DOHH2 (cell line): Measurements from ENCODE around the gene PLXNB3.
A peak's percentile ranks its signal among the peaks of the same experiment; 100 is the strongest.

Experiments used
- CTCF ChIP-seq: fragments of 200-600 bp; sonication (generic); IDR thresholded peaks from one replicate; pipeline ENCODE4 v1.5.1; 2014; ENCODE audit warnings: antibody characterized with exemption, mild to moderate bottlenecking, low read depth, low read length; ENCODE audit not compliant: poor library complexity, severe bottlenecking
- EZH2phosphoT487 ChIP-seq: fragments of 200-600 bp; sonication (generic); IDR thresholded peaks from 2 replicates; pipeline ENCODE4 v1.6.1; 2017; ENCODE audit warnings: borderline replicate concordance, mild to moderate bottlenecking, antibody characterized with exemption, low read length, moderate library complexity, mixed read lengths

- TF ChIP-seq CTCF (peak; percentile 47), EZH2phosphoT487 (no peak)
Observed at GRCh38 chrX:153744210-153745066, 19.6 kb upstream of the PLXNB3 start.
